Measurements from ENCODE around the gene CCDC182.

DNA sequence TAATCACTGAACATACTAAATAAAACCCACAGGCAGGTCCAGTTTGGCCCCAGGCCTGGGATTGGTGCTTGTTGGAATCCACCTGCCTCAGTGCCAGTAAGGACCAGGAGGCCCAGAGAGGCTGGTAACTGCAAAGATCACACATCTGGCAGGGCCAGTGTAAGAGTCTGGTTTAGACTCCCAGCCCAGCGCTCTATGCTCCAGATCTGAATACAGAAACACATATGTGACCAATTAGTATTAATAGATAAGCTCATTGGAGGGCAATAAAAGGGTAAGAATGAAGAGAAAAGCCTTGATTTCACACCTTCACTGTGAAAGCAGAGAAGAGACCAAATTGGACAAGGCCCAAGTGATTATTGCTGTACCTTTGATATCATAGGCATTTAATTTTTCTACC is 13.6 kb upstream of the CCDC182 start:
- TF ChIP-seq, protein P1, sequence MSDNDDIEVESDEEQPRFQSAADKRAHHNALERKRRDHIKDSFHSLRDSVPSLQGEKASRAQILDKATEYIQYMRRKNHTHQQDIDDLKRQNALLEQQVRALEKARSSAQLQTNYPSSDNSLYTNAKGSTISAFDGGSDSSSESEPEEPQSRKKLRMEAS (IDR thresholded peaks at IDR 0.05): no peak
- no peak for TF ChIP-seq CREB1 (IDR thresholded peaks at IDR 0.05; ENCODE audit: low read depth)
- no peak for TF ChIP-seq EP300 (IDR thresholded peaks at IDR 0.05; ENCODE audit: borderline replicate concordance)
- no peak for TF ChIP-seq TAF1 (IDR thresholded peaks at IDR 0.05; ENCODE audit: low read depth)
- TF ChIP-seq, protein P2, sequence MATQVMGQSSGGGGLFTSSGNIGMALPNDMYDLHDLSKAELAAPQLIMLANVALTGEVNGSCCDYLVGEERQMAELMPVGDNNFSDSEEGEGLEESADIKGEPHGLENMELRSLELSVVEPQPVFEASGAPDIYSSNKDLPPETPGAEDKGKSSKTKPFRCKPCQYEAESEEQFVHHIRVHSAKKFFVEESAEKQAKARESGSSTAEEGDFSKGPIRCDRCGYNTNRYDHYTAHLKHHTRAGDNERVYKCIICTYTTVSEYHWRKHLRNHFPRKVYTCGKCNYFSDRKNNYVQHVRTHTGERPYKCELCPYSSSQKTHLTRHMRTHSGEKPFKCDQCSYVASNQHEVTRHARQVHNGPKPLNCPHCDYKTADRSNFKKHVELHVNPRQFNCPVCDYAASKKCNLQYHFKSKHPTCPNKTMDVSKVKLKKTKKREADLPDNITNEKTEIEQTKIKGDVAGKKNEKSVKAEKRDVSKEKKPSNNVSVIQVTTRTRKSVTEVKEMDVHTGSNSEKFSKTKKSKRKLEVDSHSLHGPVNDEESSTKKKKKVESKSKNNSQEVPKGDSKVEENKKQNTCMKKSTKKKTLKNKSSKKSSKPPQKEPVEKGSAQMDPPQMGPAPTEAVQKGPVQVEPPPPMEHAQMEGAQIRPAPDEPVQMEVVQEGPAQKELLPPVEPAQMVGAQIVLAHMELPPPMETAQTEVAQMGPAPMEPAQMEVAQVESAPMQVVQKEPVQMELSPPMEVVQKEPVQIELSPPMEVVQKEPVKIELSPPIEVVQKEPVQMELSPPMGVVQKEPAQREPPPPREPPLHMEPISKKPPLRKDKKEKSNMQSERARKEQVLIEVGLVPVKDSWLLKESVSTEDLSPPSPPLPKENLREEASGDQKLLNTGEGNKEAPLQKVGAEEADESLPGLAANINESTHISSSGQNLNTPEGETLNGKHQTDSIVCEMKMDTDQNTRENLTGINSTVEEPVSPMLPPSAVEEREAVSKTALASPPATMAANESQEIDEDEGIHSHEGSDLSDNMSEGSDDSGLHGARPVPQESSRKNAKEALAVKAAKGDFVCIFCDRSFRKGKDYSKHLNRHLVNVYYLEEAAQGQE (IDR thresholded peaks at IDR 0.05; ENCODE audit: low read depth): no peak
- TF ChIP-seq YY1 (IDR thresholded peaks at IDR 0.05; ENCODE audit: low read depth): no peak
- no peak for TF ChIP-seq RAD21 (IDR thresholded peaks at IDR 0.05; ENCODE audit: low read depth)
- TF ChIP-seq, protein P3, sequence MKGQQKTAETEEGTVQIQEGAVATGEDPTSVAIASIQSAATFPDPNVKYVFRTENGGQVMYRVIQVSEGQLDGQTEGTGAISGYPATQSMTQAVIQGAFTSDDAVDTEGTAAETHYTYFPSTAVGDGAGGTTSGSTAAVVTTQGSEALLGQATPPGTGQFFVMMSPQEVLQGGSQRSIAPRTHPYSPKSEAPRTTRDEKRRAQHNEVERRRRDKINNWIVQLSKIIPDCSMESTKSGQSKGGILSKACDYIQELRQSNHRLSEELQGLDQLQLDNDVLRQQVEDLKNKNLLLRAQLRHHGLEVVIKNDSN (IDR thresholded peaks at IDR 0.05): no peak
